GM12892 (cell line): ENCODE results near the gene PRDM10.
"Not testable (repeated sequence)": the region's sequence is repeated elsewhere in the genome, so short reads cannot be mapped to it uniquely, and the experiment has no call there.

Experiments used
- DNase-seq: peaks from one replicate; pipeline ENCODE4 v3.0.0; 2011; ENCODE audit not compliant: insufficient read length
- FAIRE-seq: peaks from 2 replicates; lab custom pipeline; 2011; peaks lifted over from hg19 to GRCh38; lab: Jason Lieb, UNC
- POLR2A ChIP-seq: IDR thresholded peaks from 2 replicates; pipeline ENCODE4 v1.6.1; 2011; ENCODE audit warnings: low read depth, low read length, control low read depth
- POLR2AphosphoS5 ChIP-seq: IDR thresholded peaks from 2 replicates; pipeline ENCODE4 v1.6.1; 2011; ENCODE audit warnings: low read depth, low read length, control low read depth
- TAF1 ChIP-seq: IDR thresholded peaks from 2 replicates; pipeline ENCODE4 v1.6.1; 2011; ENCODE audit warnings: low read depth, mild to moderate bottlenecking, control low read depth, low read length, borderline replicate concordance

PRDM10 gene

GRCh38 chr11:130031945-130032344, 29.3 kb upstream of the PRDM10 start:
- no peak for TF ChIP-seq POLR2A
- no peak for TF ChIP-seq TAF1
- TF ChIP-seq POLR2AphosphoS5: no peak
- FAIRE-seq: no peak

DNA sequence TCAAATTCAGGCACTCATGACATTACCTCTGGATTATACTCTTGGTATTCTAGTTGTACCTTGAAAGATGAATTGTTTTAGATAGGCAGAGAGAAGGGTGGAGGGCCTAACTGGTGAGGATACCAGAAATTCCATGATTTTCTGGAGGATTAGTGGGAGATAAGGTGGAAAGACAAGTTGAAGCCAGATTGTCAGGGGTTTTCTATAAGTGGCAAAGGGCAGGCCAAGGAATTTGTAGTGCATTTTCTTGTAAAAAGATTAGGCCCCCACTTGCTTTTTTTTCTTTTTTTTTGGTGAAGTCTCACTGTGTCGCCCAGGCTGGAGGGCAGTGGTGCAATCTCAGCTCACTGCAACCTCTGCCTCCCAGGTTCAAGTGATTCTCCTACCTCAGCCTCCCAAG, 28.4 kb upstream of the PRDM10 start:
- no peak for DNase-seq
- no peak for TF ChIP-seq TAF1
- TF ChIP-seq POLR2A: no peak
- no peak for TF ChIP-seq POLR2AphosphoS5
- no peak for FAIRE-seq

More at GRCh38 chr11:130031945-130032344, 29.3 kb upstream of the PRDM10 start:
- DNase-seq: no peak

- TF ChIP-seq POLR2A: no peak
- no peak for TF ChIP-seq TAF1
- no peak for TF ChIP-seq POLR2AphosphoS5
- no peak for DNase-seq
- FAIRE-seq: no peak
Observed at GRCh38 chr11:130029137-130029536, 26.5 kb upstream of the PRDM10 start.

DNA sequence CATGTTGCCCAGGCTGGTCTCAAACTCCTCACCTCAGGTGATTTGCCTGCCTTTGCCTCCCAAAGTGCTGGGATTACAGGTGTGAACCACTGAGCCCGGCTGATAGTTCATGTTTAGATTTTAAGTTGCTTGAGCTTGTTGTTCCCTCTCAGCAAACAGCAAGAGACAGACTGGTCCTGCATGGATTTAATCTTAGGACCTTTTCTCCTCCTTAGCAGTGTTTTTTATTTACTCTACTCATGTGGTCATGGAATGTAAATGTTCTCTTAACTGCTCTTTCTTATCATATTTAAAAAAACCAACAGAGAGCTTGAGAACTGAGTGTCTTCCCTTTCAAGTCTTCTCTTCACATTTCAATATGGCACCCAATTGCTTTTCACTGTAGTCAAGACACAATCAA, 22.7 kb upstream of the PRDM10 start:
- no peak for TF ChIP-seq TAF1
- no peak for TF ChIP-seq POLR2AphosphoS5
- TF ChIP-seq POLR2A: no peak
- DNase-seq (no peak), FAIRE-seq (no peak)

DNA sequence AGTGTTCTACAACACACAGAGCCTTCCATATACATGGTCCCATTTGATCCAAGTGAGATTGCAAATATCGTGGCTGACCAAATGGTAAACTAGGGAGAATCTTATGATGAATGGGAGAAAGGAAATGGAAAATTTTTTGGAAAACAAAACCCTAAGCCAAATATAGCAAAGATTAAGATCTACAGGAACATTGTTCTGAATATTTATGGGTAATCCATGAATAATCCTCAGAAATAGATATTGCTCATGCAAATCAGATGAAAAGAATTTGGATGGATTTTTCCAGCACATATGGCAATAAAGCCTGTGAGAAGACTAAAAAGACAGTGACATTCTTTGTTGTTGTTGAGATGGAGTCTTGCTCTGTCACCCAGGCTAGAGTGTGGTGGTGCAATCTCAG, 21.7 kb upstream of the PRDM10 start:
- FAIRE-seq (no peak), DNase-seq (no peak)
- no peak for TF ChIP-seq TAF1
- TF ChIP-seq POLR2A: no peak
- TF ChIP-seq POLR2AphosphoS5: no peak

DNA sequence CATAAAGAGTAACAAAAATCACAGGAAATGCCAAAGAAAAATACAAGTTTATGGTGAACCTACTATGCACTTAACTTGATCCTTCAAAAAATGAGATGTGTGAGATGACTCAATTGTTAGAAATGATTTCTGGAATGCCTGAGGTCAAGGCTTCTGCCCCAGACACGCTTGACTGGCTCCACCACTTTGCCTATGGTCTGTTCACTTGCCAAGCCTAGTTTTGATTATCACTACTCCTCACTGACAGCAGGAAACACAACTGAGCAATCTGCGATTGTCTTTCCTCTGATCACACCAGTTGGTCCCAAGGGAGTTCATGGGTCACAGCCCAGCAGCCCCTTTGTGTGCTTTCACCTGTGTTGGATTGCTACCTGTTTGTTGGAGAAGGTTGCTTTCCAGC, 20.6 kb upstream of the PRDM10 start:
- no peak for TF ChIP-seq POLR2AphosphoS5
- TF ChIP-seq POLR2A: no peak
- no peak for TF ChIP-seq TAF1
- FAIRE-seq: peak; percentile 85
- no peak for DNase-seq

DNA sequence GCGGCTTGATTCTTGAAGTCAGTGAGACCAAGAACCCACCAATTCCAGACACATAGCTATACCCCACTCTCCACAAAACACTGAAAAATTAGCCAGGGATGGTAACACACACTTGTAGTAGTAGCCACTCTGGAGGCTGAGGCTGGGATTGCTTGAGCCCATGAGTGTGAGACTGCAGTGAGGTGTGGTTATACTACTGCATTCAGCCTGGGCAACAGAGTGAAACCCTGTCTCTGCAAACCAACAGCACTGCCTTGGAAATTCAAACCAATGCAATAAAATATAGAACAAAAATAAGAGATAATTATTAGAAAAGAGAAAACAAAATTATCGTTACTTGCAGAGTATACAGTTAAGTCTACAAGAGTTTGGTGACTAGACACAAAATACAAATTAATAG, 20.2 kb upstream of the PRDM10 start:
- TF ChIP-seq POLR2AphosphoS5: no peak
- no peak for TF ChIP-seq POLR2A
- TF ChIP-seq TAF1: no peak
- DNase-seq (no peak), FAIRE-seq (no peak)

GRCh38 chr11:130021606-130022005, 19.0 kb upstream of the PRDM10 start:
- not testable (repeated sequence) for FAIRE-seq, DNase-seq

DNA sequence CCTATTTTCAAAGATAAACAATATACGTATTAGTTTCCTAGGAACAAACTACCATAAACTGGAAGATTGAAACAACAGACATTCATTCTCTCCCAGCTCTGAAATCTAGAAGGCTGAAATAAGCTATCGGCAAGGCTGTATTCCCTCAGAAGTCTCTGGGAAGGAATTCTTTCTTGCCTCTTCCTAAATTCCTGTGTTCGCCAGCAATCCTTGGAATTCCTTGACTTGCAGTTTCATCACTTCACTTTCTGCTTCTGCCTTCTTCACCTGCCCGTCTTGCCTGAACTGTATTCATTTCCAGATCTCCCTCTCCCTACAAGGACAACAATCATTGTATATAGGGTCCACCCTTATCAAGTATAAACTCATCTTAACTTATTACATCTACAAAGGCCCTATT, 17.7 kb upstream of the PRDM10 start:
- no peak for TF ChIP-seq POLR2AphosphoS5
- no peak for TF ChIP-seq TAF1
- TF ChIP-seq POLR2A: no peak
- no peak for DNase-seq
- FAIRE-seq: no peak

GRCh38 chr11:130015846-130016245, 13.2 kb upstream of the PRDM10 start:
- FAIRE-seq, DNase-seq: not testable (repeated sequence)

DNA sequence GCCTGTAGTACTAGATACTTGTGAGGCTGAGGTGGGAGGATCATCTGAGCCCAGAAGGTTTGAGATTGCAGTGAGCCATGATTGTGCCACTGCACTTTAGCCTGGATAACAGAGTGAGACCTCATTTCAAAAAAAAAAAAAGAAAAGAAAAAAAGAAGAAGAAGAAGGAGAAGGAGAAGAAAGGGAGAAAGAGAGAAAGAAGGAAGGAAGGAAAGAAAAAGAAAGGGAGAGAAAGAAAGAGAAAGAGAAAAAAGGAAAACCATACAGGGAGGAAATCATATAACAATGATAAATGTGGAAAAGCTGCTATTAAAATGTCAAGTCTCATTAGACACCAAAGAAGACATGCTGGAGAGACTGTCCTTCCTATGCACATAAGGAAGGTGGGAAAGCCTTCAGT, 5.7 kb upstream of the PRDM10 start:
- TF ChIP-seq POLR2AphosphoS5 (no peak), POLR2A (no peak), TAF1 (no peak)
- no peak for FAIRE-seq
- DNase-seq: no peak

DNA sequence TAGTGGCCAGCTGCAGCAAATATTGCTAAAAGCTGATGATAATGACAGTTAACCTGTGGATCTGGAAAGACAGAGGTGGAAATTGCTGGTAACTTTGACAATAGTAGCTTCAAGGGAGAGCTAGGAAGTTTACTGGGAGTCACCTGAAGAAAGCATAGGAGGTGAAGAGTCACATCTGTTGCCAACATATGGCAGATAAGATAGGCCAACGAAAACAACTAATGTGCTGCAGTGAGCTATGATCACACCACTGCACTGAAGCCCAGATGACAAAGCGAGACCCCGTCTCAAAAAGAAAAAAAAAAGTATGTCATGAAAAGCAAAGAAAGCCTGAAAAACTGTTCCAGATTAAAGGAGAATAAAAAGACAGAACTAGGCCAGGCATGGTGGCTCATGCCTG, 4.3 kb upstream of the PRDM10 start:
- no peak for FAIRE-seq

DNA sequence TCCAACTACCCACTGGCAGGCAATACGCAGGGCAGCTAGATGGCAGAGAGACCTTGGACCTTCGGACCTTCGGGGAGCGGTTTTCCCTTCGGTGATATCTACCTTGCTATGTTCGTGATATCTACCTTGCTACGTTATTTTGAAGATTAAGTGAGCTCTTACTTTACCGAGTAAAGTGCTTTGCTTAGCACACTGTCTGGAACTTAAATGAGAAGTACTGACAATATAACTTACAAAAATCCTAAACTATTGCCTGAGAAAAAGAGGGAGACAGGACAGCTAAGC, 1.0 kb upstream of the PRDM10 start:
- FAIRE-seq (no peak), DNase-seq (no peak)
- TF ChIP-seq POLR2AphosphoS5: no peak
- TF ChIP-seq TAF1: no peak

More for the DNA sequence above, 4.3 kb upstream of the PRDM10 start:
- no peak for TF ChIP-seq TAF1
- no peak for DNase-seq
